ENCODE results near the gene KRT6C.

KRT6C gene

DNA sequence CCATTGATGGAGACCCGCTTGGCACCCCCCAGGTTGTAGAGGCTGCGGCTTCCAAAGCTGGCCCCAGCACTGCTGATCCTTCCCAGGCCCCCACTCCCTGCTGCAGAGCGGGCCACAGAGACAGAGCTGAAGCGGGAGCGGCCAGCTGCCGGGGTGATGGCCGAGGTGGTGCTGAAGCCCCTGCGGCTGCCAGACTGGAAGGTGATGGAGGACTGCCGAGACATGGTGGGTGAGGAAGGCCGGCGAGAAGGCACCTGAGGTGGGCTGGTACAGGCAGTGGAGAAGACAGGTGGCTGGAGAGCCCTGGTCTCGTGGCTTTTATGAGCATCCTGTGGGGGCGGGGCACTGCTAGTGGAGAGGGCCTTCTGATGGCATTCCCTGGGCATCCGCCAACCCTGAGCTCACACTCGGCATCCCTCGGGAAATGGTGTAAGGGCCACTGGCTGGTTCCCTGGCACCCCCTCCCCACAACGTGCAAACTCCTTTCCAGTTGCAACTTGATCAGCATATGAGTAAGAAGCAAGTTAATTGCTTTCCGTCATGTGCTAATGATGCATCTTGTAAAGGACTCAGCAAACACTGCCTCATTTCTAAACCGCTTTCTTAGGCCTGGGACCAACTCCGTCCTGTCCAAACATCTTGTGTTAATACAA lies 39.4 kb downstream of the KRT6C start, which contains the start of gene KRT75:
Gene KRT75 (minus strand): TSS at position 291 of the 653 bp plus-strand sequence. CDS start 67 bp downstream, at position 224.
- no peak for DNase-seq

DNA sequence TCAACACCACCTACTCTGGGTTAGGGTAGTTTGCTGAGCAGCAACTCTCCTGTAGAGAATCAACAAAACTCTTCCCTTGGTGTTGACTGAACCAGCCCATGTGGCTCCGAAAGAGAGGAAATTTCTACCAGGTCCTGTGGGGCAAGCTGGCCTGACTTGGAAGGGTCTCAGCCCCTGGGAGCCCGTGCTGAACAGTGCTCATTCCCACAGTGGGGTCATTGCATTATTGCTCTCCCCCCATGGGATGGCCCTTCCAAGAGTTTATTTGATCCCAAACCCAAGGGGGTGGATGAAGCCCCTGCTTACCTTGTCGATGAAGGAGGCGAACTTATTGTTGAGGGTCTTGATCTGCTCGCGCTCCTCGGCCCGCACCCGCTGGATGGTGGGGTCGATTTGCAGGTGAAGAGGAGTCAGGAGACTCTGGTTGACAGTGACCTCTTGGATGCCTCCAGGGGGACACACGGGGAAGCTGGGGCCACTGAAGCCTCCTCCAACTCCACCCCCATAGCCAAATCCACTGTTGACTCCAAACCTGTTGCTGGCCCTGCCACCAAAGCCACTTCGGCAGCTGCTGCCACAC lies 40.0 kb downstream of the KRT6C start:
- no peak for DNase-seq

DNA sequence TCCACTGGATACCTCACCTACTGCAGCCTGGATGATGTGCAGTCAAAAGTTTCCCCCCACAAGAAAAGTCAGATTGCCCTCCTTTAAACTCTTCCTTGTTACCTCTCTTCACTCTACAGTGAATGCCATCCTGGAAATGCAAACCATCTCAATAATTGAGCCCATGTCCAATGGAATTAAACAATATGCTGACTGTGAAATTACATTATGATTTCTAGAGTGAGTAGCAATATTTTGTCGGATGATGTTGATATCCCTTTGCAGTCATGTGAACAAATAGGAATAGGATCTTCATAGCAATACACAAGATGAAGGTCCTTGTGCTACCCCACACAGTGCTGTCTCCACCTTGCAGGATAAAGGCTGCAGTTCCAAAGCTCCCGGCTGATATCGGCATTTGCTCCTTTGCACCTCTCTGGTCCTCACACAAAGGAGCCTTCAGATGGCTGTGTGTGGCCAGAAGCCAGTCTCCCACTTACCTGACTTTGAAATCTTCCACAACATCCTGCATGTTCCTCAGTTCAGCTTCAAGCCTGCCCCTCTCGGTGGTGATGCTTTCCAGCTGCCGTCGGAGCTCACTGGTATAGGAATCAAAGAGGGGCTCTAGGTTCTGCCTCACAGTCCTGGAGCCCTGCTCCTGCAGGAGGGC lies 40.9 kb downstream of the KRT6C start:
- DNase-seq, result no peak

DNA sequence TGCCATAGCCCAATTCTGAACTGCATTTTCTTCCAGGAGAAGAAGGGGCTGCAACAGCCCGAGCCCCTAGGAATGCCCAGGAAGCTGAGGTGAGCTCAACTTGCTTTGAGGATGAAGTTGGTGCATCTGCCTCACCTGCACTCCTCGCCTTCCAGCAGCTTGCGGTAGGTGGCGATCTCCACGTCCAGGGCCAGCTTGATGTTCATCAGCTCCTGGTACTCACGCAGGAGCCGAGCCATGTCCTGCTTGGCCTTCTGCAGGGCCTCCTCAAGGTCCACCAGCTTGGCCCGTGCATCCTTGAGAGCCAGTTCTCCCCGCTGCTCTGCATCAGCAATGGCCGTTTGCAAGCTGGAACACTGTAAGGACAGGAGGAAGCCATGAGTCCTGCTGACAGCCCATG lies 45.5 kb downstream of the KRT6C start:
- no peak for DNase-seq

DNA sequence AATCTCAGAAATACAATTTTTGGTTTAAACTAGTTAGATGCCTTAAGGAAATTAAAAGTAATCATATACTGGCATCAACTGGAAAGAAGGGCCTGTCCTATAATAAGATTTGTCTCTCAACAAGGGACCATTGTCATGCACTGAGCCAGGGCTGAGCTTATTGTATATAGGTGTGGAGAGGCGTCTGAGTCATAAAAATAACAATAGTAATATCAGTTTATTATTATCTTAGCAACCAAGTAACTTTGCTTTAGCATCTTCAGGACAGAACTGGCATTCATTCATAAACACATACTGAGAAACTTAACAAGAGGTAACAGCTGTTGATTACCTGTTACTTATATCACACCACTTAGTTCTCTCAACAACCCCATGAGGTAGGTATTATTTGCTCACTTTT lies 46.5 kb downstream of the KRT6C start:
- DNase-seq, result no peak

DNA sequence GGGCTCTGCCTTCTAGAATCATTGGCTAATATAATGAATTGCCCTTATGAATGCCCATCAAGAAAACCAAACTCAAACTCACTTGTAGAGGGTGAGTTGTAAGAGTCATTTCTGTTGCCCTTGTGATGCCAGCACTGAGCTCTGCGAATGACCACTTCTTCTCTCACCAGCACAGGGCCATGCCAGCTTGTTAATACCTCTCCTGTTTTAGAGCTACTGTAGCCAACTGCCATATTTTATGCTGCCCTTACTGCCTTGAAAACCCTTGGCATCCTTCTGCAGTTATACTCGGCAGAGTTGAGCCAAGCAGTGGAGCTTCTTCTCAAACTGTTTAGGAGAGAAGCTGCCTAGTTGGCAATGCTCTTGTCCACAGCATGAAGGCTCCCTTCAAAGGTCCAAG lies 47.6 kb downstream of the KRT6C start:
- DNase-seq, result no peak

DNA sequence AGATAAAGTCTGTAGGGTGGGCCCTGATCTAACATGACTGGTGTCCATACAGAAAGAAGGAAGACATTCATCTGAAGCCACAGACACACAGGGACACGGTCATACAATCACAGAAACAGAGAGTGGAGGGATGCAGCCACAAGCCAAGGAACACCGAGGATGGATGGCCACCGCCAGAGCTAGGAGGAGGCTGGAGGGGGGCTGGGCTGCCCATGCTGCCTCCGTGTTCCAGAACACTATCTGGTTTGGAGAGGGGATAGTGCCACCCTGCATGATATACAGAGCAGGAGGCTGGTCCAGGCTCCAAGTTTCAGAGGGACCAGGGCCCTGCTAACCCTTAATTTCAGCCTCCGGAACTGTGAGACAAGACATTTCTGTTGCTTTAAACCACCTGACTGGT lies 48.1 kb downstream of the KRT6C start:
- DNase-seq, result no peak

DNA sequence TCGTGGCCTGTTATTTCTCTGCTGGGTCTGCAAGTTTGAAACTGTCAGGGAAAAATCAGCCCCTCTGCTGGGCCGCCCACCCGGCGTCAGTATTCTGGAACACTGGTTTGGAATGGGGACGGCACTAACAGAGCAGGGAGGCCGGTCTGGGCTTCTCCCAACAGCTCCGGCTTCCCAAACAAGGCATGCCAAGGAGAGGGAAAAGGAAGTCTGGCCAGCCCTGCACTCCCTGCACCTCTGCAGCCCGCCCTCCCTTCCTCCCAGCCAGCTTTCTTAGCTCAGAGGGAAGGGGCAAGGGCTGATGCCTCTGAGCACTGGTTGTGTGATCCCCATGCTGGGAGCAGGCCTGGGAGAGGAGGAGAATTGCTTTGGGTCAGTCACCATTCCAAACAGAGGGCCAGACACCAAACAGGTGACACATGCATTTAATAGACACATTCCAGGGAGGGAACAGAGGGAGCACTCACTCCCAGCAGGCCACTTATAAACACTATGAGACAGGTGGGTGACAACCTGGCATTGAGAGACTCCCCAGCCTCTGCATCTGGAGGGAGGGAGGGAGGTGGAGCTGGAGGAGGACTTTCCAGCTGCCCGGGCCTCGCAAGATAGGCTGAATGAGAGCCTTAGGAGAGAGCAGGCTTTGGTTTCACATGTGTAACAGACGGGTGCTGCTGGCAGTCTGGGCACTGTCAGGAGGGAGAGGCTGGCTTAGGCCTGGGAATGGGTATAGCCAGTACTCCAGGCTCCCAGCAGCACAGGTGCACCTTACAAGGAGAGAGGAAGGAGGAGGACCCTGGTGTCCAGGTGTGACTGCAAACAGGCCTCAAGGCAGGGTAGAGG lies 49.7 kb downstream of the KRT6C start:
- DNase-seq, result no peak

DNA sequence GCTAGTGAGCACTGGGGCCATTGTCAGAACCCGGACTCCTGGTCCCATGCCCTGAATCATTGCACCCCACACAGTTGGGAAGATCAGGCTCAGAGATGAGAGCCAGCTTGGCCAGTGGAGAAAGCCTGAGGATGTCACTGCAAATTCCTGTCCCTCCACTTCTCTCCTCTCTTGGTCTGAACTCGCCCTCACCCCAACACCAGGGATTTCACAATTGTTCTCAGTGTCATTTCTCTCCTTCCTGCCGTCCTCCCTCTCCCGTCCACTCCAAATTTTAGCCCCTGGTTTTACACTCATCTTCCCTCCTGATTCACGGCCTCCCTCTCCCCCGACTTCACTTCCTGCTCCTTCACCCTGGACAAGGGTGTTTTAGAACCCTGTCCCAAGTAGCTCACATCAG lies 50.6 kb downstream of the KRT6C start:
- DNase-seq, result no peak

DNA sequence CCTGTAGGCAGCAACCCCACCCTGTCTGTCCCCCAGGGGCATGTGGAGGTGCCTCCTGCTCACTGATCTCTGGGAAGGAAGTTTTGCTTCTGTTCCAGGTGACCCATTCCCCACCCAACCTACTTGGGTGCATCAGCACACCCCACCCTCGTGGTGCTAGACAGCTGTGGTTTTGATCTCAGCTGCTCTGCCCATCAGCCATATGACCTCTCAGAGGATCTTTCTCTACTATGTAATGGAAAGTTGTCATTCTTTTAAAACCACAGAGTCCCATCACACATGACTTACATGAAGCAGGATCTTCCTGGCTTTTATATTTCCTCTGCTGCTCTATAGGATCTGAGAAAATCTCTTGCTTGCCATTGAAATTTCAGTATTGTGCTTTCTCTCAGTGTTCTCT lies 53.9 kb downstream of the KRT6C start:
- DNase-seq, result no peak

DNA sequence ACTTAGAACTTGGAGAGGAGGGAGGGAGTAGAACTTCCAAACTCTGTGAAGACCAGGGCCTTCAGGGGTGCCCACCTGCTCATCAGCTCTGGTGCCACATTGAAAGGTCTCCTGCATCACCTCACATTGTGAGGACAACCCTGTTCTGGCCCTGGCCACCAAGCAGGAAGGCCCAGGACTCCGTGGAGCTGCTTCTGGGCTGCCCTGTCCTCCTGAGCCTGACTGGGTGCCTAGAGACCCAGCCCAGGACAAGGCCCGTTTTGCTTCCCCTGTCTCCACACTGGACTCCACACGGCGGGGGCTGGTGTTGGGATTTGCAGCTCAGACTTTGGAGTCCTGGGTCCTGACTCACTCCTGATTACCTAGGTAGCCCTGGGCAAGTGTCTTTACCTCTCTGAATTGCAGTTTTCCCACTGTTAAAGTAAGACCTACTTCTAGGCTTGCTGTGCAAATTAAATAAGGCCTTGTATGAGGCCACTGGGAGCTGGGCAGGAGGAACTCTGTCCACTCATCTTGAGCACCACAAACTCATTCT lies 55.0 kb downstream of the KRT6C start:
- no peak for DNase-seq

Measured in eye (tissue), 1 donor.